ENCODE data around the gene CXorf65. TPM values are rescaled to one million over a fixed set of nuclear protein-coding genes. Genes with fewer than 3 reads are reported as not detected.

Gene CXorf65
- total RNA-seq, 6 experiments from 2014 or later: not detected

DNA sequence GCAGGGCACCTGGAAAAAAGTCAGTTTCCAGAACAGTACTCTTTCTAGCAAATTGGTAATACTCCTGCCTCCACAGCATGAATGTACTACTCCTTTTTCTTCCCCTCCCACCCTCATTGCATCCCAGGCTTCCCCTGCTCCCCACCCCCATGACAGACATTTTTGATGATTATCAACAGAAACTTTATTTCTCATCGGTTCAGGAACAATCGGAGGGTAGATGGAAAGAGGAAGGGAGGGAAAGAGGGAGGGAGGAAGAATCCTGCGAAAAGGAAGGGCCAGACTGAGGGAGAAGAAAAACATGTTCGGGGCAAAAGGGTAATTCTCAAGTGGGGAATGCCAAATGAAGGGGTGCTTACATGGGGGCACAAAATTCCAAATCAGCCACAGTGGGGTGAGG, 705 bp upstream of the CXorf65 start:
- no peak overlapping the region for H3K4me3 Mint-ChIP-seq
- peaks cover 16% of the 10 kb centered on the region for H3K27me3 Mint-ChIP-seq (ENCODE audit: insufficient read depth)
- no peak for DNase-seq
- H3K36me3 Mint-ChIP-seq (ENCODE audit: low read depth): no peaks in the 10 kb centered on the region
- H3K27ac Mint-ChIP-seq: no peak overlapping the region
- no peaks in the 10 kb centered on the region for H3K9me3 Mint-ChIP-seq
- peaks cover 8% of the 10 kb centered on the region for H3K4me1 Mint-ChIP-seq (ENCODE audit: low read depth)
- no peak for TF ChIP-seq CTCF (IDR thresholded peaks at IDR 0.05)

GRCh38 chrX:71105628-71106027, 912 bp downstream of the CXorf65 start:
- Mint-ChIP-seq H3K36me3 (ENCODE audit: low read depth) (no peaks in the 10 kb centered on the region), H3K4me3 (no peak overlapping the region), H3K9me3 (no peaks in the 10 kb centered on the region), H3K4me1 (ENCODE audit: low read depth) (peaks cover 8% of the 10 kb centered on the region; the same call in 1 of the 2 replicates), H3K27ac (no peak overlapping the region), H3K27me3 (ENCODE audit: insufficient read depth) (peaks cover 7% of the 10 kb centered on the region)
- TF ChIP-seq CTCF (IDR thresholded peaks at IDR 0.05): no peak
- no peak for DNase-seq

GRCh38 chrX:71103110-71103983, 3.2 kb downstream of the CXorf65 start:
- Mint-ChIP-seq H3K27me3 (ENCODE audit: insufficient read depth) (no peaks in the 10 kb centered on the region; the same call in 1 of the 2 replicates), H3K36me3 (ENCODE audit: low read depth) (no peaks in the 10 kb centered on the region), H3K4me1 (ENCODE audit: low read depth) (peaks cover 8% of the 10 kb centered on the region; the same call in 1 of the 2 replicates), H3K4me3 (no peak overlapping the region), H3K27ac (no peak overlapping the region), H3K9me3 (no peaks in the 10 kb centered on the region)
- no peak for TF ChIP-seq CTCF (IDR thresholded peaks at IDR 0.05)
- DNase-seq: no peak

- H3K4me1 Mint-ChIP-seq (ENCODE audit: low read depth): peaks cover 8% of the 10 kb centered on the region; the same call in 1 of the 2 replicates
- H3K27ac Mint-ChIP-seq: no peak overlapping the region
- no peak for TF ChIP-seq CTCF (IDR thresholded peaks at IDR 0.05)
- no peaks in the 10 kb centered on the region for H3K9me3 Mint-ChIP-seq
- no peaks in the 10 kb centered on the region for H3K36me3 Mint-ChIP-seq (ENCODE audit: low read depth)
- no peaks in the 10 kb centered on the region; the same call in 1 of the 2 replicates for H3K27me3 Mint-ChIP-seq (ENCODE audit: insufficient read depth)
- no peak for DNase-seq
- no peak overlapping the region for H3K4me3 Mint-ChIP-seq
Observed at GRCh38 chrX:71102292-71102691, 4.2 kb downstream of the CXorf65 start.

GRCh38 chrX:71100581-71101505, 5.7 kb downstream of the CXorf65 start:
- Mint-ChIP-seq H3K36me3 (ENCODE audit: low read depth) (no peaks in the 10 kb centered on the region), H3K4me3 (no peak overlapping the region), H3K27me3 (ENCODE audit: insufficient read depth) (no peaks in the 10 kb centered on the region; the same call in 1 of the 2 replicates), H3K9me3 (no peaks in the 10 kb centered on the region), H3K27ac (no peak overlapping the region), H3K4me1 (ENCODE audit: low read depth) (peaks cover 8% of the 10 kb centered on the region; the same call in 1 of the 2 replicates)
- TF ChIP-seq CTCF (IDR thresholded peaks at IDR 0.05): no peak
- DNase-seq: no peak
